Activated B cell treated with CpG ODN at 0.5 μM for 24 hours (primary cell): ENCODE data around the gene IAH1. TPM values are rescaled to one million over a fixed set of nuclear protein-coding genes. Genes with fewer than 3 reads are reported as not detected.
A peak's percentile ranks its signal among the peaks of the same experiment; 100 is the strongest.

Experiments used
- ATAC-seq: fragments of 200-7000 bp; cut with Tn5 transposase; one replicate; pipeline ENCODE4 v1.10.0; 2021; ENCODE audit warnings: low read depth, mild to moderate bottlenecking, moderate library complexity
- CTCF ChIA-PET: fragments of 350-600 bp; sonication (Branson Sonifier 250); formaldehyde crosslinking; loops from one replicate; lab custom pipeline; 2021; ENCODE audit warnings: antibody characterized with exemption; lab: Charles Lee
- POLR2A ChIA-PET: fragments of 350-600 bp; sonication (Branson Sonifier 250); formaldehyde crosslinking; loops from one replicate; lab custom pipeline; 2021; ENCODE audit warnings: antibody characterized with exemption; lab: Charles Lee
- DNase-seq: peaks from one replicate; pipeline ENCODE4 v3.0.0; 2022
- H3K27ac Mint-ChIP-seq: one replicate; pipeline ENCODE4 v1.8.0; 2020; ENCODE audit warnings: mixed read lengths
- H3K27me3 Mint-ChIP-seq: one replicate; pipeline ENCODE4 v1.8.0; 2021; ENCODE audit warnings: mixed read lengths
- H3K36me3 Mint-ChIP-seq: one replicate; pipeline ENCODE4 v1.8.0; 2021; ENCODE audit warnings: low read depth, mixed read lengths
- H3K4me1 Mint-ChIP-seq: one replicate; pipeline ENCODE4 v1.8.0; 2021; ENCODE audit warnings: mixed read lengths
- H3K4me3 Mint-ChIP-seq: one replicate; pipeline ENCODE4 v1.8.0; 2020; ENCODE audit warnings: mild to moderate bottlenecking, mixed read lengths
- H3K9me3 Mint-ChIP-seq: one replicate; pipeline ENCODE4 v1.8.0; 2020; ENCODE audit warnings: mixed read lengths
- CTCF ChIP-seq: fragments of 200-600 bp; IDR thresholded peaks from one replicate; pipeline ENCODE4 v1.8.0; 2022; ENCODE audit warnings: antibody characterized with exemption, mild to moderate bottlenecking
- intact Hi-C: fragments of 100-400 bp; cut with micrococcal nuclease; formaldehyde crosslinking; loops from one replicate; pipeline ENCODE4 v1.15.1; 2024
- total RNA-seq: library from RNA; stranded (reverse); gene quantifications from 2 replicates; pipeline ENCODE4 v1.2.3, GENCODE V29; 2022

IAH1 gene
- total RNA-seq: 47.1 and 49.0 TPM in 2 replicates

DNA sequence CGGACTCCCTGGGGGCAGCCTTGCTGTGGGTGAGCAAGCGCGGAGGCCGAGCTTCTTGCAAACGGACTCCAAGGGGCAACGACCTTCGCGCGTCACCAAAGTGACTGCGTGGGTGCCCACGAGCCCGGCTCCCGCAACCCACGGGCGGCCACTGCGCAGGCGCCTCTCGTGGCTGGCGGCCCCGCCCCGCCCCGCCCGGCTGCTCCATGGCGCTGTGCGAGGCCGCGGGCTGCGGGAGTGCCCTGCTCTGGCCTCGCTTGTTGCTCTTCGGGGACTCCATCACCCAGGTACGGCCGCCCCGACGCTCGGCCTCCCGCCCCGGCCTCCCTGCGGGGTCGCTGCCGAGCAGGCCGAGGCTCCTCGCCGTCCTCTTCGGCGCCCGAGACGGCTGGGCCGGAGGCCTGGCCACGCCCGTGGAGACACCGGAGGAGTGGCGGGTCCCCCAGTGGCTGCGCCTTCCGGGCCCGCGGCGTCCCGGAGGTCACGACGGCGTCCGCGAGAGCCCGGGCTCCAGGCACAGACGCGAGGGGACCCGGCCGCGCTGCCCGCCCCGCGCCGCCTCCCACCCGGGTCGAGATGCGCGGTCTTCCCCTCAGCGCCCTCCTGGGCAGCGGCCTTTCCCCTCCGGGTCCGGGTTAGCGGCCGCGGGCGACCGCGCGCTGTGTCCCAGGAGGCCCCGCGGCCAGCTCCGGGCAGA is at the start of gene IAH1:
Gene IAH1, plus strand, starts transcription at position 191 of the 697 bp plus-strand sequence. Its CDS starts 16 bp downstream, at position 207.
- no peaks in the 10 kb centered on the region for H3K27me3 Mint-ChIP-seq
- peaks cover 39% of the 10 kb centered on the region for H3K4me1 Mint-ChIP-seq
- H3K9me3 Mint-ChIP-seq: no peaks in the 10 kb centered on the region
- peak; percentile 69 for DNase-seq
- intact Hi-C loops: loop anchor here (1.0 to 10.0 kb wide), 4 partner anchors 51 to 370 kb away; partner anchors contain the start of genes CPSF3, ITGB1BP1 and TAF1B
- ChIA-PET POLR2A (interaction anchor here (0.9 to 4.2 kb wide), 3 partner anchors 81 to 156 kb away, joined by 3 to 31 read pairs (median 25); partner anchors contain the start of genes ADAM17 and YWHAQ), CTCF (interaction anchor here (0.6 kb wide), 1 partner anchor 81 kb away, joined by 3 read pairs; the partner anchor contains the start of gene ADAM17)
- peaks cover 33% of the 10 kb centered on the region for H3K36me3 Mint-ChIP-seq
- TF ChIP-seq CTCF: no peak
- ATAC-seq: peak; percentile 82
- H3K4me3 Mint-ChIP-seq: peak within 1 kb of the TSS; percentile 80
- H3K27ac Mint-ChIP-seq: peak within 1 kb of the TSS; percentile 61

DNA sequence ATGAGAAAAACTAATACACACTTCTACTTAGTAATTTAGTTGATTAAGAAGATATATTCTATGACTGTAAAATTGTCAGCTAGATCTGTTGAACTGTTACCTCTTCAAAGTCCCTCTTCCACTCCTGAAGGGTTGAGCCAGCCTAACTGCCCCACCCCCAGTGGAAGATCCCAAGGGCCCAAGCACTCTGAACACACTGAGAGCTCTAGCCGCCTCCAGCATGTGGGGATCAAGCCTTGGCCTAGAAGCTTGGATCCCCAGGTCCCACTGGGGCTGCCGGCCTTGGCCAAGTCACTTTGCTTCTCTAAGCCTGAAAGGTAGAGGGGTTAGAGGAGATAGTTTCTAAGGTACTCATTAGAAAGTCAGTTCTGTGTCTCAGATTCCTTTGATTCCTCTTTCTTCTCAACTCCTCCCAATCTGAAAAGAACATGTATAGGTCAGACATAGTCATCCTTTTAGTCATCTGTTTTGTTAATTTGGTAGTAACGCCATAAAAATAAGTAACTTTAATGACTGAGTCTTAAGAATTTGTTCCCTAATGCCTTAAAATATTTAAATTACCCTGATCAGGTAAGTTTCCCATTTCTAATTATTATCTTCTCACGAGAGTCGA is 45.3 kb upstream of the IAH1 start:
- intact Hi-C loops: loop anchor here (10.0 kb wide), 2 partner anchors 686 to 1916 kb away; partner anchors contain the start of gene ROCK2
- DNase-seq: no peak
- peaks cover 43% of the 10 kb centered on the region for H3K36me3 Mint-ChIP-seq
- no peaks in the 10 kb centered on the region for H3K4me1 Mint-ChIP-seq
- no peak overlapping the region for H3K4me3 Mint-ChIP-seq
- no peak for ATAC-seq
- TF ChIP-seq CTCF: no peak
- H3K9me3 Mint-ChIP-seq: no peaks in the 10 kb centered on the region
- H3K27me3 Mint-ChIP-seq: no peaks in the 10 kb centered on the region
- POLR2A ChIA-PET: no interaction called here
- no peak overlapping the region for H3K27ac Mint-ChIP-seq
- CTCF ChIA-PET: no interaction called here

- no peak for TF ChIP-seq CTCF
- intact Hi-C loops: no loop called here
- no peak for DNase-seq
- H3K4me3 Mint-ChIP-seq: no peak overlapping the region
- H3K9me3 Mint-ChIP-seq: no peaks in the 10 kb centered on the region
- ChIA-PET POLR2A (no interaction called here), CTCF (interaction anchor here (0.6 kb wide), 1 partner anchor 478 kb away, joined by 3 read pairs; no protein-coding TSS in a partner anchor)
- no peaks in the 10 kb centered on the region for H3K4me1 Mint-ChIP-seq
- H3K27ac Mint-ChIP-seq: no peak overlapping the region
- no peaks in the 10 kb centered on the region for H3K27me3 Mint-ChIP-seq
- ATAC-seq: no peak
- H3K36me3 Mint-ChIP-seq: peaks cover 52% of the 10 kb centered on the region
Observed at GRCh38 chr2:9430316-9431293, 43.7 kb upstream of the IAH1 start.

DNA sequence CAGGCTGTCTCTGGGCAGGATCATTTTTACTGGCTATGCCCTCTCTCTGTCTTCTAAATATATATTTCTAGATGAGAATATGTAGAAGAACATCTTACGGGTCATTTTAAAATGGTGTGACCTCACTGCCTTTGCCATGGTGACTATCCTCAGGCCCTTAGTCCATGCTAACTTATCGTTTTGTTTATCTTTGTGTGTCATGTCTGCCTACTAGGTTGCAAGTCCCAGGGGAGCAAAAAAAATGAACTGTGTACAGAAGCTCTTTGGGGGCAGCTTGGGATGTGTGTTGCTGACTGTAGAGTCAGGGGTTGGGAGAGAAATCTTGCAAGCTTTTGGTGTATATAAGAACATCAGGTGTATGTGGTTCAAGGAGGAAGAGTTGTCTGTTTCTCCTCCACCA is 39.9 kb upstream of the IAH1 start:
- no peaks in the 10 kb centered on the region for H3K27me3 Mint-ChIP-seq
- H3K27ac Mint-ChIP-seq: no peak overlapping the region
- CTCF ChIA-PET: no interaction called here
- H3K4me1 Mint-ChIP-seq: no peaks in the 10 kb centered on the region
- no peaks in the 10 kb centered on the region for H3K9me3 Mint-ChIP-seq
- no peak overlapping the region for H3K4me3 Mint-ChIP-seq
- ATAC-seq (no peak), DNase-seq (no peak)
- intact Hi-C loops: no loop called here
- H3K36me3 Mint-ChIP-seq: peaks cover 73% of the 10 kb centered on the region
- POLR2A ChIA-PET: interaction anchor here (0.7 kb wide), 1 partner anchor 30 kb away, joined by 3 read pairs; no protein-coding TSS in a partner anchor
- TF ChIP-seq CTCF: no peak
